HG03432 (cell line): ENCODE data around the gene STK10.

Source experiments
- ATAC-seq: cut with Tn5 transposase; IDR thresholded peaks from one replicate; pipeline ENCODE4 v1.9.1; 2021; ENCODE audit warnings: mild to moderate bottlenecking, moderate library complexity; ENCODE audit not compliant: unreplicated experiment

Gene STK10

GRCh38 chr5:172144931-172145869 is 42.8 kb downstream of the STK10 start:
- no peak for ATAC-seq

GRCh38 chr5:172144291-172144815 is 43.7 kb downstream of the STK10 start:
- ATAC-seq: peak; percentile 87

- ATAC-seq: no peak
Measured at GRCh38 chr5:172143875-172144274, 44.1 kb downstream of the STK10 start.

- ATAC-seq: no peak
Measured at GRCh38 chr5:172142709-172143215, 45.3 kb downstream of the STK10 start.

GRCh38 chr5:172141949-172142319 is 46.1 kb downstream of the STK10 start:
- ATAC-seq: no peak

GRCh38 chr5:172140866-172141265 is 47.2 kb downstream of the STK10 start:
- ATAC-seq: no peak

- no peak for ATAC-seq
Measured at GRCh38 chr5:172140120-172140519, 47.9 kb downstream of the STK10 start.

GRCh38 chr5:172137046-172137445 is 51.0 kb downstream of the STK10 start:
- ATAC-seq: no peak

- no peak for ATAC-seq
Measured at GRCh38 chr5:172133359-172134029, 54.5 kb downstream of the STK10 start.

- ATAC-seq: no peak
Measured at GRCh38 chr5:172131690-172132089, 56.3 kb downstream of the STK10 start.

- no peak for ATAC-seq
Measured at GRCh38 chr5:172129256-172129910, 58.6 kb downstream of the STK10 start.

GRCh38 chr5:172127581-172127980 is 60.4 kb downstream of the STK10 start:
- ATAC-seq: no peak

- no peak for ATAC-seq
Measured at GRCh38 chr5:172123269-172123692, 64.7 kb downstream of the STK10 start.

GRCh38 chr5:172119921-172120688 is 67.9 kb downstream of the STK10 start:
- ATAC-seq: no peak

- ATAC-seq: no peak
Measured at GRCh38 chr5:172118891-172119290, 69.1 kb downstream of the STK10 start.

GRCh38 chr5:172117977-172118701 is 69.9 kb downstream of the STK10 start:
- ATAC-seq: no peak

GRCh38 chr5:172115541-172115982 is 72.5 kb downstream of the STK10 start:
- ATAC-seq: no peak

GRCh38 chr5:172114875-172115422 is 73.1 kb downstream of the STK10 start:
- ATAC-seq: peak; percentile 54

- no peak for ATAC-seq
Measured at GRCh38 chr5:172113036-172113435, 75.0 kb downstream of the STK10 start.
